WTC11 (cell line): ENCODE measurements around the gene PPP2R2C. TPM values are rescaled to one million over a fixed set of nuclear protein-coding genes. Genes with fewer than 3 reads are reported as not detected.

Experiments used
- ATAC-seq: fragments of 200-7000 bp; cut with Tn5 transposase; 2 replicates; pipeline ENCODE4 v1.10.0; 2021; ENCODE audit warnings: mild to moderate bottlenecking, moderate library complexity
- CTCF ChIA-PET: fragments of 300-600 bp; sonication (Branson Sonifier 250); formaldehyde crosslinking; loops from one replicate; lab custom pipeline; 2021; ENCODE audit warnings: antibody characterized with exemption; lab: Charles Lee
- POLR2A ChIA-PET: fragments of 350-600 bp; sonication (Branson Sonifier 250); formaldehyde crosslinking; loops from one replicate; lab custom pipeline; 2021; ENCODE audit warnings: antibody characterized with exemption; lab: Charles Lee
- DNase-seq: peaks from one replicate; pipeline ENCODE4 v3.0.0; 2021; ENCODE audit warnings: low spot score
- H3K27ac Mint-ChIP-seq: 2 replicates; pipeline ENCODE4 v1.8.0; 2021; ENCODE audit warnings: mixed read lengths
- H3K27me3 Mint-ChIP-seq: 2 replicates; pipeline ENCODE4 v1.8.0; 2021; ENCODE audit warnings: low read depth, mild to moderate bottlenecking, moderate library complexity, mixed read lengths
- H3K36me3 Mint-ChIP-seq: 2 replicates; pipeline ENCODE4 v1.8.0; 2021; ENCODE audit warnings: mixed read lengths
- H3K4me1 Mint-ChIP-seq: 2 replicates; pipeline ENCODE4 v1.8.0; 2022; ENCODE audit warnings: mixed read lengths
- H3K4me3 Mint-ChIP-seq: 2 replicates; pipeline ENCODE4 v1.8.0; 2021; ENCODE audit warnings: mild to moderate bottlenecking, moderate library complexity, mixed read lengths
- H3K9me3 Mint-ChIP-seq: 2 replicates; pipeline ENCODE4 v1.8.0; 2021; ENCODE audit warnings: mixed read lengths
- ATF3 ChIP-seq: sonication (generic); formaldehyde crosslinking; conservative IDR thresholded peaks from 2 replicates; pipeline ENCODE4 v1.8.1; 2022; ENCODE audit warnings: mild to moderate bottlenecking, missing genetic modification reagents
- FOXJ3 ChIP-seq: sonication (generic); formaldehyde crosslinking; IDR thresholded peaks from 2 replicates; pipeline ENCODE4 v1.9.0; 2021; ENCODE audit warnings: missing genetic modification reagents, mild to moderate bottlenecking, borderline replicate concordance
- GTF2I ChIP-seq: fragments of 250-450 bp; sonication (Bioruptor Pico); conservative IDR thresholded peaks from 2 replicates; pipeline ENCODE4 v1.4.0; 2021; ENCODE audit warnings: mild to moderate bottlenecking
- MXD4 ChIP-seq: fragments of 250-450 bp; sonication (Bioruptor Pico); IDR thresholded peaks from 2 replicates; pipeline ENCODE4 v1.8.0; 2021; ENCODE audit warnings: mild to moderate bottlenecking, moderate library complexity, borderline replicate concordance
- MYBL2 ChIP-seq: sonication (generic); formaldehyde crosslinking; IDR thresholded peaks from 2 replicates; pipeline ENCODE4 v1.8.1; 2023; ENCODE audit warnings: mild to moderate bottlenecking, moderate library complexity, missing genetic modification reagents
- NFATC4 ChIP-seq: fragments of 250-450 bp; sonication (Bioruptor Pico); IDR thresholded peaks from 2 replicates; pipeline ENCODE4 v1.9.0; 2021; ENCODE audit warnings: mild to moderate bottlenecking
- RORB ChIP-seq: fragments of 250-450 bp; sonication (Bioruptor Pico); IDR thresholded peaks from 2 replicates; pipeline ENCODE4 v1.9.0; 2021; ENCODE audit warnings: mild to moderate bottlenecking
- SOX15 ChIP-seq: fragments of 250-450 bp; sonication (Bioruptor Pico); IDR thresholded peaks from 2 replicates; pipeline ENCODE4 v1.9.0; 2021; ENCODE audit warnings: mild to moderate bottlenecking
- TEAD4 ChIP-seq: sonication (generic); formaldehyde crosslinking; IDR thresholded peaks from 2 replicates; pipeline ENCODE4 v1.8.0; 2022; ENCODE audit warnings: mild to moderate bottlenecking, missing genetic modification reagents
- TP53 ChIP-seq: sonication (generic); formaldehyde crosslinking; IDR thresholded peaks from 2 replicates; pipeline ENCODE4 v1.8.1; 2023; ENCODE audit warnings: mild to moderate bottlenecking, missing genetic modification reagents
- ZBTB21 ChIP-seq: sonication (generic); formaldehyde crosslinking; IDR thresholded peaks from 2 replicates; pipeline ENCODE4 v1.8.1; 2023; ENCODE audit warnings: mild to moderate bottlenecking, missing genetic modification reagents, borderline replicate concordance
- ZNF138 ChIP-seq: sonication (generic); formaldehyde crosslinking; conservative IDR thresholded peaks from 2 replicates; pipeline ENCODE4 v1.8.1; 2022; ENCODE audit warnings: mild to moderate bottlenecking, moderate library complexity, missing genetic modification reagents
- ZNF232 ChIP-seq: sonication (generic); formaldehyde crosslinking; IDR thresholded peaks from 2 replicates; pipeline ENCODE4 v1.8.0; 2022; ENCODE audit warnings: mild to moderate bottlenecking, missing genetic modification reagents
- ZNF263 ChIP-seq: sonication (generic); formaldehyde crosslinking; IDR thresholded peaks from 2 replicates; pipeline ENCODE4 v1.8.1; 2022; ENCODE audit warnings: low read depth, mild to moderate bottlenecking, moderate library complexity, missing genetic modification reagents
- total RNA-seq: library from RNA; stranded (reverse); gene quantifications from 3 replicates; pipeline ENCODE4 v1.2.3, GENCODE V29; 2021
- TF ChIP-seq, protein P1 (sequence below): sonication (generic); formaldehyde crosslinking; IDR thresholded peaks from 2 replicates; pipeline ENCODE4 v1.8.1; 2023; ENCODE audit warnings: mild to moderate bottlenecking, missing genetic modification reagents, borderline replicate concordance
- TF ChIP-seq, protein P2 (sequence below): sonication (generic); formaldehyde crosslinking; IDR thresholded peaks from 2 replicates; pipeline ENCODE4 v1.8.1; 2023; ENCODE audit warnings: mild to moderate bottlenecking, missing genetic modification reagents, moderate library complexity
- TF ChIP-seq, protein P3 (sequence below): sonication (generic); formaldehyde crosslinking; IDR thresholded peaks from 2 replicates; pipeline ENCODE4 v1.8.1; 2023; ENCODE audit warnings: mild to moderate bottlenecking, moderate library complexity, missing genetic modification reagents
- TF ChIP-seq, protein P4 (sequence below): fragments of 250-450 bp; sonication (Bioruptor Pico); IDR thresholded peaks from 2 replicates; pipeline ENCODE4 v2.1.2; 2022; ENCODE audit warnings: mild to moderate bottlenecking, moderate library complexity
- TF ChIP-seq, protein P5 (sequence below): sonication (generic); formaldehyde crosslinking; conservative IDR thresholded peaks from 2 replicates; pipeline ENCODE4 v1.8.1; 2023; ENCODE audit warnings: mild to moderate bottlenecking, low read depth, missing genetic modification reagents, moderate library complexity

PPP2R2C gene
- total RNA-seq, 1 experiment from 2014 or later, result 11.5 TPM

GRCh38 chr4:6301732-6302442, 170.5 kb downstream of the PPP2R2C start:
- ChIA-PET CTCF (interaction anchor here (0.9 to 2.3 kb wide), 2 partner anchors 51 kb away, joined by 4 to 6 read pairs; no protein-coding TSS in a partner anchor), POLR2A (no interaction called here)
- peaks cover 3% of the 10 kb centered on the region for H3K27me3 Mint-ChIP-seq
- no peaks in the 10 kb centered on the region for H3K9me3 Mint-ChIP-seq
- TF ChIP-seq ZNF232 (CRISPR knock-in tag) (no peak), GTF2I (CRISPR knock-in tag) (no peak), MYBL2 (CRISPR knock-in tag) (no peak), NFATC4 (CRISPR knock-in tag) (no peak), RORB (CRISPR knock-in tag) (no peak), ZBTB21 (CRISPR knock-in tag) (no peak), FOXJ3 (CRISPR knock-in tag) (no peak), ZNF138 (CRISPR knock-in tag) (no peak), TP53 (CRISPR knock-in tag) (no peak), ZNF263 (no peak), SOX15 (no peak), TEAD4 (CRISPR knock-in tag) (no peak), MXD4 (CRISPR knock-in tag) (no peak), ATF3 (CRISPR knock-in tag) (no peak)
- TF ChIP-seq, protein P1, sequence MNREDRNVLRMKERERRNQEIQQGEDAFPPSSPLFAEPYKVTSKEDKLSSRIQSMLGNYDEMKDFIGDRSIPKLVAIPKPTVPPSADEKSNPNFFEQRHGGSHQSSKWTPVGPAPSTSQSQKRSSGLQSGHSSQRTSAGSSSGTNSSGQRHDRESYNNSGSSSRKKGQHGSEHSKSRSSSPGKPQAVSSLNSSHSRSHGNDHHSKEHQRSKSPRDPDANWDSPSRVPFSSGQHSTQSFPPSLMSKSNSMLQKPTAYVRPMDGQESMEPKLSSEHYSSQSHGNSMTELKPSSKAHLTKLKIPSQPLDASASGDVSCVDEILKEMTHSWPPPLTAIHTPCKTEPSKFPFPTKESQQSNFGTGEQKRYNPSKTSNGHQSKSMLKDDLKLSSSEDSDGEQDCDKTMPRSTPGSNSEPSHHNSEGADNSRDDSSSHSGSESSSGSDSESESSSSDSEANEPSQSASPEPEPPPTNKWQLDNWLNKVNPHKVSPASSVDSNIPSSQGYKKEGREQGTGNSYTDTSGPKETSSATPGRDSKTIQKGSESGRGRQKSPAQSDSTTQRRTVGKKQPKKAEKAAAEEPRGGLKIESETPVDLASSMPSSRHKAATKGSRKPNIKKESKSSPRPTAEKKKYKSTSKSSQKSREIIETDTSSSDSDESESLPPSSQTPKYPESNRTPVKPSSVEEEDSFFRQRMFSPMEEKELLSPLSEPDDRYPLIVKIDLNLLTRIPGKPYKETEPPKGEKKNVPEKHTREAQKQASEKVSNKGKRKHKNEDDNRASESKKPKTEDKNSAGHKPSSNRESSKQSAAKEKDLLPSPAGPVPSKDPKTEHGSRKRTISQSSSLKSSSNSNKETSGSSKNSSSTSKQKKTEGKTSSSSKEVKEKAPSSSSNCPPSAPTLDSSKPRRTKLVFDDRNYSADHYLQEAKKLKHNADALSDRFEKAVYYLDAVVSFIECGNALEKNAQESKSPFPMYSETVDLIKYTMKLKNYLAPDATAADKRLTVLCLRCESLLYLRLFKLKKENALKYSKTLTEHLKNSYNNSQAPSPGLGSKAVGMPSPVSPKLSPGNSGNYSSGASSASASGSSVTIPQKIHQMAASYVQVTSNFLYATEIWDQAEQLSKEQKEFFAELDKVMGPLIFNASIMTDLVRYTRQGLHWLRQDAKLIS (CRISPR knock-in tag), result no peak
- TF ChIP-seq, protein P2, sequence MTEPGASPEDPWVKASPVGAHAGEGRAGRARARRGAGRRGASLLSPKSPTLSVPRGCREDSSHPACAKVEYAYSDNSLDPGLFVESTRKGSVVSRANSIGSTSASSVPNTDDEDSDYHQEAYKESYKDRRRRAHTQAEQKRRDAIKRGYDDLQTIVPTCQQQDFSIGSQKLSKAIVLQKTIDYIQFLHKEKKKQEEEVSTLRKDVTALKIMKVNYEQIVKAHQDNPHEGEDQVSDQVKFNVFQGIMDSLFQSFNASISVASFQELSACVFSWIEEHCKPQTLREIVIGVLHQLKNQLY (CRISPR knock-in tag), result no peak
- TF ChIP-seq, protein P3, sequence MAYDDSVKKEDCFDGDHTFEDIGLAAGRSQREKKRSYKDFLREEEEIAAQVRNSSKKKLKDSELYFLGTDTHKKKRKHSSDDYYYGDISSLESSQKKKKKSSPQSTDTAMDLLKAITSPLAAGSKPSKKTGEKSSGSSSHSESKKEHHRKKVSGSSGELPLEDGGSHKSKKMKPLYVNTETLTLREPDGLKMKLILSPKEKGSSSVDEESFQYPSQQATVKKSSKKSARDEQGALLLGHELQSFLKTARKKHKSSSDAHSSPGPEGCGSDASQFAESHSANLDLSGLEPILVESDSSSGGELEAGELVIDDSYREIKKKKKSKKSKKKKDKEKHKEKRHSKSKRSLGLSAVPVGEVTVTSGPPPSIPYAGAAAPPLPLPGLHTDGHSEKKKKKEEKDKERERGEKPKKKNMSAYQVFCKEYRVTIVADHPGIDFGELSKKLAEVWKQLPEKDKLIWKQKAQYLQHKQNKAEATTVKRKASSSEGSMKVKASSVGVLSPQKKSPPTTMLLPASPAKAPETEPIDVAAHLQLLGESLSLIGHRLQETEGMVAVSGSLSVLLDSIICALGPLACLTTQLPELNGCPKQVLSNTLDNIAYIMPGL (CRISPR knock-in tag), result no peak
- TF ChIP-seq, protein P4, sequence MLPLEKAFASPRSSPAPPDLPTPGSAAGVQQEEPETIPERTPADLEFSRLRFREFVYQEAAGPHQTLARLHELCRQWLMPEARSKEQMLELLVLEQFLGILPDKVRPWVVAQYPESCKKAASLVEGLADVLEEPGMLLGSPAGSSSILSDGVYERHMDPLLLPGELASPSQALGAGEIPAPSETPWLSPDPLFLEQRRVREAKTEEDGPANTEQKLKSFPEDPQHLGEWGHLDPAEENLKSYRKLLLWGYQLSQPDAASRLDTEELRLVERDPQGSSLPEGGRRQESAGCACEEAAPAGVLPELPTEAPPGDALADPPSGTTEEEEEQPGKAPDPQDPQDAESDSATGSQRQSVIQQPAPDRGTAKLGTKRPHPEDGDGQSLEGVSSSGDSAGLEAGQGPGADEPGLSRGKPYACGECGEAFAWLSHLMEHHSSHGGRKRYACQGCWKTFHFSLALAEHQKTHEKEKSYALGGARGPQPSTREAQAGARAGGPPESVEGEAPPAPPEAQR (CRISPR knock-in tag), result no peak
- TF ChIP-seq, protein P5, sequence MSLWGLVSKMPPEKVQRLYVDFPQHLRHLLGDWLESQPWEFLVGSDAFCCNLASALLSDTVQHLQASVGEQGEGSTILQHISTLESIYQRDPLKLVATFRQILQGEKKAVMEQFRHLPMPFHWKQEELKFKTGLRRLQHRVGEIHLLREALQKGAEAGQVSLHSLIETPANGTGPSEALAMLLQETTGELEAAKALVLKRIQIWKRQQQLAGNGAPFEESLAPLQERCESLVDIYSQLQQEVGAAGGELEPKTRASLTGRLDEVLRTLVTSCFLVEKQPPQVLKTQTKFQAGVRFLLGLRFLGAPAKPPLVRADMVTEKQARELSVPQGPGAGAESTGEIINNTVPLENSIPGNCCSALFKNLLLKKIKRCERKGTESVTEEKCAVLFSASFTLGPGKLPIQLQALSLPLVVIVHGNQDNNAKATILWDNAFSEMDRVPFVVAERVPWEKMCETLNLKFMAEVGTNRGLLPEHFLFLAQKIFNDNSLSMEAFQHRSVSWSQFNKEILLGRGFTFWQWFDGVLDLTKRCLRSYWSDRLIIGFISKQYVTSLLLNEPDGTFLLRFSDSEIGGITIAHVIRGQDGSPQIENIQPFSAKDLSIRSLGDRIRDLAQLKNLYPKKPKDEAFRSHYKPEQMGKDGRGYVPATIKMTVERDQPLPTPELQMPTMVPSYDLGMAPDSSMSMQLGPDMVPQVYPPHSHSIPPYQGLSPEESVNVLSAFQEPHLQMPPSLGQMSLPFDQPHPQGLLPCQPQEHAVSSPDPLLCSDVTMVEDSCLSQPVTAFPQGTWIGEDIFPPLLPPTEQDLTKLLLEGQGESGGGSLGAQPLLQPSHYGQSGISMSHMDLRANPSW, result no peak
- H3K27ac Mint-ChIP-seq, result no peak overlapping the region
- H3K36me3 Mint-ChIP-seq, result peaks cover 27% of the 10 kb centered on the region
- no peaks in the 10 kb centered on the region for H3K4me1 Mint-ChIP-seq
- H3K4me3 Mint-ChIP-seq, result no peak overlapping the region
- DNase-seq (no peak), ATAC-seq (no peak)
